ENCODE data around the gene RNF208. TPM values are rescaled to one million over a fixed set of nuclear protein-coding genes. Genes with fewer than 3 reads are reported as not detected.

The RNF208 gene
- total and polyA plus RNA-seq, 2 of the 4 experiments (the other 2 are of a cell fraction), result 1.2 TPM; not detected in 1

DNA sequence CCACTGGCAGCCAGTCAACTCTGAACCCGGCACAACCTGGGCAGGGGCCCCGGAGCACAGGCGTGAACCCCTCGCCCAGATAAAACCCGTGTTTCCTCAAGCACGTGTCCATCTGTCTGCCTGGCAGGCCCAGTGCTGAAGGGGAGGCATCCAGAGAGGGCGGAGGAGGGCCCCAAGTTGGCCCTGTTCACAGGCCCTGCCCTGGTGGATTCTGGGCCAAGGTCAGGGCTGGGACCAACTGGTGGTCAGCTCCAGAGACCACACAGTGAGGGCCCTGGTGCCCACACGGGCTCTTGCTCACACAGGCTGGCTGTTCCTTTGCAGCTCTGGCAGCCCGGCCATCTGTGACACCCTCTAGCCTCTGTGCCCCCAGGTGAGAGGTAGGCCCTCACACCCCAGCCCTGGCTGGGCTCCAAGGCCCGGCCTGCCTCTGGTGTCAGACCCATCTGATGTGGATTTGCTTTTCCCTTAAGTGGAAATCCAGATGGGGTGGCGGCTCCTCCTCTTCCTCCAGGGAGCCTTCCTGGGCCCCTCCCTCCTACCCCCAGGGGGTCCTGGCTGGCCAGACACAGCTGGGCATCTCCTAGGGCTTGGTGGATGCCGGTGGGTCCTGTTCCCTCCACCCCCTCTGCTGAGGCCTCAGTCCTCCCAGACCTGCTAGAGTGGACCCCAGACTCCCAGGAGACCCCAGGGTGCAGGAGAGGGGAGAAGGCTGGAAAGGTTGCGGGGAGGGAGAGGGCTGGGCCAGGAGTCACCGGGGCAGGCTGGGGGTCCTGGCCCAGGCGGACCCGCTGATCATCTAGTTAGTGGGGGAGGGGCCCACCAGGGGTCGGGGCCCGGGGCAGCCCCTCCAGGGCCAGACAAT is 28.5 kb upstream of the RNF208 start:
- Histone ChIP-seq H3K9me3 (ENCODE audit: control insufficient read depth, insufficient read depth, low read length) (no peaks in the 10 kb centered on the region), H3K56ac (ENCODE audit: extremely low read depth, insufficient read depth, low read length) (no peak overlapping the region), H3K4ac (ENCODE audit: low read depth, low read length) (no peak overlapping the region), H3K4me2 (ENCODE audit: low read depth, low read length) (no peak overlapping the region), H2AFZ (replicated peaks; ENCODE audit: low read length, poor library complexity) (peak overlapping the region; percentile 56), H3K4me1 (ENCODE audit: control insufficient read depth, insufficient read depth, low read length) (peaks cover 6% of the 10 kb centered on the region), H2AK5ac (ENCODE audit: low read depth, low read length) (no peak overlapping the region), H3K23ac (ENCODE audit: low read depth, low read length) (no peak overlapping the region), H3K27me3 (ENCODE audit: control insufficient read depth, insufficient read depth, low read length) (no peaks in the 10 kb centered on the region), H3K27ac (ENCODE audit: insufficient read depth, low read length) (no peak overlapping the region), H2BK120ac (ENCODE audit: low read depth, low read length) (no peak overlapping the region), H3K36me3 (ENCODE audit: control insufficient read depth, insufficient read depth, low read length) (no peaks in the 10 kb centered on the region), H4K20me1 (ENCODE audit: insufficient read depth, low read length) (no peaks in the 10 kb centered on the region), H3K9ac (ENCODE audit: low read depth, low read length) (no peak overlapping the region), H4K5ac (ENCODE audit: low read depth, low read length) (no peak overlapping the region), H3K14ac (replicated peaks; ENCODE audit: low read depth, low read length) (no peak overlapping the region), H3K4me3 (ENCODE audit: insufficient read depth, low read depth, low read length) (no peak overlapping the region), H4K8ac (ENCODE audit: low read depth in 2 of 2, low read length in 2 of 2) (no peak overlapping the region), H3K9me1 (ENCODE audit: insufficient read depth, low read length) (no peaks in the 10 kb centered on the region), H2BK20ac (ENCODE audit: low read depth, low read length) (no peak overlapping the region), H3K18ac (ENCODE audit: low read depth, low read length) (no peak overlapping the region), H3K79me1 (ENCODE audit: low read depth in 1 of 2, low read length in 2 of 2) (peaks cover 4 to 9% of the 10 kb centered on the region in 2 experiments; a peak in 3 of 4 replicates), H4K91ac (ENCODE audit: insufficient read depth, low read depth, low read length) (no peak overlapping the region), H2AK9ac (replicated peaks; ENCODE audit: low read depth, low read length, poor library complexity) (peak overlapping the region; percentile 72), H2BK15ac (ENCODE audit: low read depth, low read length) (no peak overlapping the region), H2BK5ac (ENCODE audit: low read depth, low read length, poor library complexity, severe bottlenecking) (no peak overlapping the region)
- ATAC-seq (ENCODE audit: low read depth) (no peak), DNase-seq (no peak)
- in situ Hi-C loops (cut with MboI; ENCODE audit: low sequenced_read_pairs) (no loop called here), intact Hi-C loops (cut with micrococcal nuclease) (no loop called here), dilution Hi-C loops (cut with HindIII; ENCODE audit: low sequenced_read_pairs, unreplicated experiment) (no loop called here)
- no peak for TF ChIP-seq MAFK (IDR thresholded peaks at IDR 0.05; ENCODE audit: low read depth, low read length)
- TF ChIP-seq, protein P1, sequence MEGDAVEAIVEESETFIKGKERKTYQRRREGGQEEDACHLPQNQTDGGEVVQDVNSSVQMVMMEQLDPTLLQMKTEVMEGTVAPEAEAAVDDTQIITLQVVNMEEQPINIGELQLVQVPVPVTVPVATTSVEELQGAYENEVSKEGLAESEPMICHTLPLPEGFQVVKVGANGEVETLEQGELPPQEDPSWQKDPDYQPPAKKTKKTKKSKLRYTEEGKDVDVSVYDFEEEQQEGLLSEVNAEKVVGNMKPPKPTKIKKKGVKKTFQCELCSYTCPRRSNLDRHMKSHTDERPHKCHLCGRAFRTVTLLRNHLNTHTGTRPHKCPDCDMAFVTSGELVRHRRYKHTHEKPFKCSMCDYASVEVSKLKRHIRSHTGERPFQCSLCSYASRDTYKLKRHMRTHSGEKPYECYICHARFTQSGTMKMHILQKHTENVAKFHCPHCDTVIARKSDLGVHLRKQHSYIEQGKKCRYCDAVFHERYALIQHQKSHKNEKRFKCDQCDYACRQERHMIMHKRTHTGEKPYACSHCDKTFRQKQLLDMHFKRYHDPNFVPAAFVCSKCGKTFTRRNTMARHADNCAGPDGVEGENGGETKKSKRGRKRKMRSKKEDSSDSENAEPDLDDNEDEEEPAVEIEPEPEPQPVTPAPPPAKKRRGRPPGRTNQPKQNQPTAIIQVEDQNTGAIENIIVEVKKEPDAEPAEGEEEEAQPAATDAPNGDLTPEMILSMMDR (conservative IDR thresholded peaks at IDR 0.05; ENCODE audit: low read depth, low read length), result no peak
- TF ChIP-seq FOS (IDR thresholded peaks at IDR 0.05; ENCODE audit: low read depth, low read length), result no peak
- TF ChIP-seq, protein P2, sequence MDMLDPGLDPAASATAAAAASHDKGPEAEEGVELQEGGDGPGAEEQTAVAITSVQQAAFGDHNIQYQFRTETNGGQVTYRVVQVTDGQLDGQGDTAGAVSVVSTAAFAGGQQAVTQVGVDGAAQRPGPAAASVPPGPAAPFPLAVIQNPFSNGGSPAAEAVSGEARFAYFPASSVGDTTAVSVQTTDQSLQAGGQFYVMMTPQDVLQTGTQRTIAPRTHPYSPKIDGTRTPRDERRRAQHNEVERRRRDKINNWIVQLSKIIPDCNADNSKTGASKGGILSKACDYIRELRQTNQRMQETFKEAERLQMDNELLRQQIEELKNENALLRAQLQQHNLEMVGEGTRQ (IDR thresholded peaks at IDR 0.05; ENCODE audit: low read depth, low read length), result no peak
- TF ChIP-seq SMC3 (IDR thresholded peaks at IDR 0.05; ENCODE audit: low read depth, low read length), result no peak
- no peak for TF ChIP-seq BHLHE40 (IDR thresholded peaks at IDR 0.05; ENCODE audit: low read depth, low read length)
- TF ChIP-seq CHD1 (IDR thresholded peaks at IDR 0.05; ENCODE audit: low read depth, low read length), result no peak
- ChIA-PET POLR2A (ENCODE audit: unreplicated experiment) (no interaction called here), CTCF (no interaction called here)
- BruUV-seq (replicated peaks), result no TSS peak
- whole genome bisulfite sequencing, 2 experiments (ENCODE audit: extremely low coverage in 2 of 2, insufficient read length in 1 of 2), result 71% methylated on average over 7 of the region's 18 CpGs; no CpG with 5 or more reads in 1 of the 2 experiments
